Endothelial cell of umbilical vein (primary cell): ENCODE measurements around the gene RNF112. TPM values are rescaled to one million over a fixed set of nuclear protein-coding genes. Genes with fewer than 3 reads are reported as not detected.

ENCODE experiments used
- BruUV-seq: library from RNA; stranded (reverse); fragments of 400-500 nt; replicated peaks from 2 replicates; lab custom pipeline; 2021; lab: Mats Ljungman, UMichigan
- CTCF ChIA-PET: fragments of 300-600, 350-600 bp; sonication (Branson Sonifier 250); formaldehyde crosslinking; loops from one replicate; lab custom pipeline; 2021; ENCODE audit warnings: antibody characterized with exemption, inconsistent platforms; lab: Charles Lee
- POLR2A ChIA-PET: fragments of 300-600, 350-600 bp; sonication (Branson Sonifier 250); formaldehyde crosslinking; loops from one replicate; lab custom pipeline; 2021; ENCODE audit warnings: antibody characterized with exemption, inconsistent platforms; lab: Charles Lee
- DNase-seq: peaks from one replicate; pipeline ENCODE4 v3.0.0-alpha.2; 2011; ENCODE audit warnings: low read depth, low spot score
- FAIRE-seq: peaks from 2 replicates; lab custom pipeline; 2011; peaks lifted over from hg19 to GRCh38; lab: Jason Lieb, UNC
- H2AFZ ChIP-seq: 2 replicates; pipeline ENCODE4 v1.6.0; 2012; ENCODE audit warnings: low read depth, low read length, control low read depth, inconsistent platforms
- H3K27ac ChIP-seq: 2 replicates; pipeline ENCODE4 v1.5.1; 2011; ENCODE audit warnings: low read depth, mild to moderate bottlenecking, control low read depth, low read length, moderate library complexity; ENCODE audit not compliant: insufficient read depth
- H3K27me3 ChIP-seq, 2 experiments: 2 replicates each; pipeline versions ENCODE4 v1.6.0 to v1.6.1; 2011; ENCODE audit warnings: low read length in 2 of 2, mixed read lengths in 1 of 2; ENCODE audit not compliant: control insufficient read depth in 2 of 2, insufficient read depth in 2 of 2
- H3K36me3 ChIP-seq, 2 experiments: 2 replicates in 1 of 2; 3 replicates in 1 of 2; pipeline ENCODE4 v1.5.1; 2011; ENCODE audit warnings: low read length in 2 of 2, mild to moderate bottlenecking in 1 of 2, moderate library complexity in 1 of 2; ENCODE audit not compliant: control insufficient read depth in 2 of 2, insufficient read depth in 2 of 2; ENCODE audit errors: extremely low read depth in 1 of 2
- H3K4me1 ChIP-seq: 3 replicates; pipeline ENCODE4 v1.5.1; 2011; ENCODE audit warnings: mild to moderate bottlenecking, low read length; ENCODE audit not compliant: control insufficient read depth, insufficient read depth; ENCODE audit errors: extremely low read depth
- H3K4me2 ChIP-seq: 2 replicates; pipeline ENCODE4 v1.6.1; 2011; ENCODE audit warnings: low read length, control low read depth, mixed read lengths; ENCODE audit not compliant: insufficient read depth
- H3K4me3 ChIP-seq, 3 experiments: fragments of 200-600 bp in 1 of 3; sonication (generic), shearing (Covaris generic) in 1 of 3; replicated peaks in 1 of 3; 2 replicates each; pipeline ENCODE4 v1.5.1; 2011 to 2016; ENCODE audit warnings: control low read depth in 3 of 3, low read length in 3 of 3, mild to moderate bottlenecking in 2 of 3, inconsistent platforms in 1 of 3, low read depth in 1 of 3, moderate library complexity in 1 of 3; ENCODE audit not compliant: insufficient read depth in 1 of 3
- H3K79me2 ChIP-seq: 2 replicates; pipeline ENCODE4 v1.6.0; 2012; ENCODE audit warnings: low read length, inconsistent platforms; ENCODE audit not compliant: control insufficient read depth, insufficient read depth
- H3K9ac ChIP-seq: replicated peaks from 2 replicates; pipeline ENCODE3; 2011; ENCODE audit warnings: low read length, control low read depth; ENCODE audit not compliant: insufficient read depth; ENCODE audit errors: extremely low read depth
- H3K9me1 ChIP-seq: replicated peaks from 3 replicates; pipeline ENCODE4 v1.6.0; 2011; ENCODE audit warnings: mild to moderate bottlenecking, low read length; ENCODE audit not compliant: control insufficient read depth, insufficient read depth; ENCODE audit errors: extremely low read depth
- H3K9me3 ChIP-seq: replicated peaks from 2 replicates; pipeline ENCODE4 v1.5.1; 2012; ENCODE audit warnings: low read length, inconsistent platforms; ENCODE audit not compliant: control insufficient read depth, insufficient read depth
- H4K20me1 ChIP-seq: replicated peaks from 2 replicates; pipeline ENCODE3; 2011; ENCODE audit warnings: mild to moderate bottlenecking, low read length; ENCODE audit not compliant: control insufficient read depth, insufficient read depth; ENCODE audit errors: extremely low read depth
- EZH2 ChIP-seq: IDR thresholded peaks from 2 replicates; pipeline ENCODE4 v1.6.1; 2012; ENCODE audit warnings: borderline replicate concordance, low read depth, mild to moderate bottlenecking, moderate library complexity, low read length, inconsistent platforms; ENCODE audit not compliant: severe bottlenecking
- FOS ChIP-seq: IDR thresholded peaks from 2 replicates; pipeline ENCODE4 v1.6.1; 2011; ENCODE audit warnings: mild to moderate bottlenecking, low read length, moderate library complexity, borderline replicate concordance; ENCODE audit not compliant: insufficient read depth
- GATA2 ChIP-seq: IDR thresholded peaks from 2 replicates; pipeline ENCODE4 v1.7.0; 2011; ENCODE audit warnings: low read depth, mild to moderate bottlenecking, moderate library complexity, mixed read lengths, low read length; ENCODE audit not compliant: insufficient read length, insufficient read depth
- JUN ChIP-seq: IDR thresholded peaks from 2 replicates; pipeline ENCODE4 v1.6.1; 2011; ENCODE audit warnings: borderline replicate concordance, low read depth; ENCODE audit not compliant: insufficient read length, insufficient read depth
- MAX ChIP-seq: IDR thresholded peaks from 2 replicates; pipeline ENCODE4 v1.6.1; 2011; ENCODE audit not compliant: insufficient read depth, insufficient read length
- MYC ChIP-seq: IDR thresholded peaks from one replicate; pipeline ENCODE4 v1.6.1; 2011; ENCODE audit warnings: mild to moderate bottlenecking, low read depth, low read length
- POLR2A ChIP-seq: IDR thresholded peaks from 2 replicates; pipeline ENCODE4 v1.6.1; 2012; ENCODE audit warnings: low read depth, mild to moderate bottlenecking, control low read depth, low read length
- POLR2AphosphoS5 ChIP-seq: IDR thresholded peaks from 2 replicates; pipeline ENCODE4 v1.6.1; 2012; ENCODE audit warnings: low read depth, mild to moderate bottlenecking, control low read depth, low read length, moderate library complexity; ENCODE audit not compliant: insufficient read depth
- dilution Hi-C: fragments of 300-500 bp; cut with MboI; formaldehyde crosslinking; loops from one replicate; pipeline ENCODE4 v1.15.0; 2019; ENCODE audit warnings: low sequenced_read_pairs; ENCODE audit not compliant: extremely low pct_ligation_motif_present
- intact Hi-C: fragments of 100-400 bp; cut with micrococcal nuclease; formaldehyde crosslinking; loops from one replicate; pipeline ENCODE4 v1.10.0; 2022
- polyA plus RNA-seq, 4 experiments: library from polyadenylated mRNA; depleted of rRNA in 3 of 4; stranded (reverse) in 3 of 4; unstranded in 1 of 4; fragments of >200 nt; gene quantifications; 2 replicates each; pipeline versions ENCODE4 v1.2.1 to v1.2.3, GENCODE V29; 2011 to 2012; ENCODE audit warnings: missing spikeins in 1 of 4
- total RNA-seq: library from RNA; stranded (reverse); gene quantifications from 2 replicates; pipeline ENCODE4 v1.2.3, GENCODE V29; 2021

Gene RNF112
- total and polyA plus RNA-seq, 2 donors (not counting 3 experiments of a cell fraction or from before 2014, with no cell fraction given), result 0.06 to 0.11 TPM

DNA sequence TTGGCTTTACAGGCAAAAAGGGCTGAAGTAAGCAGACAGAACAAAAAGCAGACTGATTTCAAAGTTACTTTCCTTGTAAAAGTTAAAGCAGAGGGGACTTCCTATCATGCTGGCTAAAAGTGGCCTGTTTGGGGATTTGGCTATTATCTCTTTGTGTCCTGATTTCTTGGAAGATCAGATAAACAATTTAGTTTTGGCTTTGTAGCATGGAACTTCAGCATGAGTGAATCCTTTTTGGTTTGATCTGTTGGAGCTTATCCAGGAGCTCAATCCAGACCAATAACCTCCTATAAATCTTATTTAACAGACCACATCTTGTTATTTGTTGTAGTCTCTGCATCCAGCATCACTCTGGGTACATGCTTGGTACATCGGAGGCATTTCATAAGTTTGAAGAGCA lies 8.9 kb upstream of the RNF112 start:
- DNase-seq, result no peak
- Histone ChIP-seq H2AFZ (no peak overlapping the region), H3K27me3 (no peaks in the 10 kb centered on the region), H3K4me3 (no peak overlapping the region), H3K4me2 (no peak overlapping the region), H3K36me3 (no peaks in the 10 kb centered on the region), H3K4me1 (peaks cover 10% of the 10 kb centered on the region), H3K9me3 (no peaks in the 10 kb centered on the region), H3K9me1 (no peaks in the 10 kb centered on the region), H3K27ac (no peak overlapping the region), H3K79me2 (no peaks in the 10 kb centered on the region), H3K9ac (no peak overlapping the region), H4K20me1 (no peaks in the 10 kb centered on the region)
- ChIA-PET CTCF (interaction anchor here (1.4 kb wide), 1 partner anchor 45 kb away, joined by 4 read pairs; no protein-coding TSS in a partner anchor), POLR2A (no interaction called here)
- BruUV-seq, result no TSS peak
- no peak for FAIRE-seq
- TF ChIP-seq POLR2AphosphoS5, result no peak
- TF ChIP-seq EZH2, result no peak
- no peak for TF ChIP-seq POLR2A
- no peak for TF ChIP-seq JUN
- TF ChIP-seq FOS, result no peak
- TF ChIP-seq MAX, result no peak
- no peak for TF ChIP-seq GATA2
- dilution Hi-C loops (no loop called here), intact Hi-C loops (no loop called here)

GRCh38 chr17:19403021-19403420 lies 8.0 kb upstream of the RNF112 start:
- H3K4me3 ChIP-seq, result no peak overlapping the region
- BruUV-seq, result no TSS peak
- H3K4me1 ChIP-seq, result peaks cover 9% of the 10 kb centered on the region
- no peaks in the 10 kb centered on the region for H3K9me3 ChIP-seq
- no peak overlapping the region for H3K9ac ChIP-seq
- no peaks in the 10 kb centered on the region for H4K20me1 ChIP-seq
- DNase-seq (no peak), FAIRE-seq (no peak)
- dilution Hi-C loops (no loop called here), intact Hi-C loops (no loop called here)
- H3K27me3 ChIP-seq, result no peaks in the 10 kb centered on the region
- H3K79me2 ChIP-seq, result no peaks in the 10 kb centered on the region
- no peaks in the 10 kb centered on the region for H3K9me1 ChIP-seq
- no peak overlapping the region for H3K4me2 ChIP-seq
- no peak overlapping the region for H2AFZ ChIP-seq
- TF ChIP-seq JUN, result no peak
- no peak for TF ChIP-seq POLR2AphosphoS5
- TF ChIP-seq MYC, result no peak
- no peak for TF ChIP-seq FOS
- H3K36me3 ChIP-seq, result no peaks in the 10 kb centered on the region
- ChIA-PET POLR2A (no interaction called here), CTCF (no interaction called here)
- no peak overlapping the region for H3K27ac ChIP-seq
